Mesenchymal stem cell (in vitro differentiated cells and primary cell): Measurements from ENCODE around the gene TMED7. TPM values are rescaled to one million over a fixed set of nuclear protein-coding genes. Genes with fewer than 3 reads are reported as not detected.
"Not testable (repeated sequence)": the region's sequence is repeated elsewhere in the genome, so short reads cannot be mapped to it uniquely, and the experiment has no call there.

Experiments used
- DNase-seq: peaks from one replicate; pipeline ENCODE4 v3.0.0-alpha.2; 2013
- H2AFZ ChIP-seq: one replicate; pipeline ENCODE4 v1.6.1; 2013; ENCODE audit warnings: low read depth, mild to moderate bottlenecking, control low read depth, inconsistent platforms, low read length, moderate library complexity
- H2AK5ac ChIP-seq: 2 replicates; pipeline ENCODE4 v1.6.1; 2013; ENCODE audit warnings: low read length, moderate library complexity, mild to moderate bottlenecking, inconsistent platforms; ENCODE audit not compliant: severe bottlenecking
- H2BK120ac ChIP-seq: one replicate; pipeline ENCODE4 v1.6.1; 2013; ENCODE audit warnings: low read depth, mild to moderate bottlenecking, inconsistent platforms, low read length, moderate library complexity
- H2BK12ac ChIP-seq, 2 experiments: one replicate each; pipeline ENCODE4 v1.6.1; 2013; ENCODE audit warnings: inconsistent platforms in 2 of 2, low read length in 2 of 2, mild to moderate bottlenecking in 2 of 2, moderate library complexity in 2 of 2, control low read depth in 1 of 2
- H2BK15ac ChIP-seq: one replicate; pipeline ENCODE4 v1.6.1; 2013; ENCODE audit warnings: mild to moderate bottlenecking, low read depth, inconsistent platforms; ENCODE audit not compliant: poor library complexity, severe bottlenecking
- H2BK5ac ChIP-seq: 2 replicates; pipeline ENCODE4 v1.6.1; 2013; ENCODE audit warnings: low read depth, mild to moderate bottlenecking, low read length, control low read depth, inconsistent platforms; ENCODE audit not compliant: poor library complexity, severe bottlenecking
- H3K14ac ChIP-seq, 2 experiments: one replicate each; pipeline ENCODE4 v1.6.1; 2013; ENCODE audit warnings: inconsistent platforms in 2 of 2, low read length in 2 of 2, control low read depth in 1 of 2, mild to moderate bottlenecking in 1 of 2, moderate library complexity in 1 of 2
- H3K18ac ChIP-seq, 2 experiments: one replicate each; pipeline ENCODE4 v1.6.1; 2013; ENCODE audit warnings: inconsistent platforms in 2 of 2, low read length in 2 of 2, control low read depth in 1 of 2, low read depth in 1 of 2, mild to moderate bottlenecking in 1 of 2
- H3K23ac ChIP-seq, 2 experiments: one replicate each; pipeline ENCODE4 v1.6.1; 2013; ENCODE audit warnings: inconsistent platforms in 2 of 2, low read length in 2 of 2, mild to moderate bottlenecking in 2 of 2, moderate library complexity in 2 of 2, control low read depth in 1 of 2
- H3K27ac ChIP-seq: 2 replicates; pipeline ENCODE4 v1.5.1; 2013; ENCODE audit warnings: mild to moderate bottlenecking, moderate library complexity, low read length, control low read depth, inconsistent platforms; ENCODE audit not compliant: poor library complexity, severe bottlenecking
- H3K27me3 ChIP-seq, 2 experiments: 2 replicates each; pipeline versions ENCODE4 v1.6.1 to v1.7.0; 2013; ENCODE audit warnings: low read length in 2 of 2, mild to moderate bottlenecking in 2 of 2, moderate library complexity in 2 of 2, control low read depth in 1 of 2, inconsistent platforms in 1 of 2; ENCODE audit not compliant: control insufficient read depth in 1 of 2, insufficient read depth in 1 of 2
- H3K36me3 ChIP-seq, 2 experiments: 2 replicates each; pipeline versions ENCODE4 v1.6.1 to v1.7.0; 2013; ENCODE audit warnings: low read length in 2 of 2, control low read depth in 1 of 2, inconsistent platforms in 1 of 2, low read depth in 1 of 2, mild to moderate bottlenecking in 1 of 2; ENCODE audit not compliant: insufficient read depth in 2 of 2, control insufficient read depth in 1 of 2
- H3K4ac ChIP-seq, 2 experiments: one replicate each; pipeline ENCODE4 v1.6.1; 2013; ENCODE audit warnings: inconsistent platforms in 2 of 2, low read length in 2 of 2, mild to moderate bottlenecking in 2 of 2, moderate library complexity in 2 of 2, control low read depth in 1 of 2, low read depth in 1 of 2
- H3K4me1 ChIP-seq: 2 replicates; pipeline ENCODE4 v1.6.1; 2013; ENCODE audit warnings: low read depth, low read length, control low read depth; ENCODE audit not compliant: control insufficient read depth, insufficient read depth
- H3K4me2 ChIP-seq: 2 replicates; pipeline ENCODE4 v1.6.1; 2013; ENCODE audit warnings: low read length, mild to moderate bottlenecking, inconsistent platforms; ENCODE audit not compliant: poor library complexity, severe bottlenecking
- H3K4me3 ChIP-seq, 2 experiments: 2 replicates each; pipeline versions ENCODE4 v1.5.1 to v1.7.0; 2013; ENCODE audit warnings: low read length in 2 of 2, mild to moderate bottlenecking in 2 of 2, control low read depth in 1 of 2, low read depth in 1 of 2; ENCODE audit not compliant: insufficient read depth in 1 of 2
- H3K79me1 ChIP-seq: replicated peaks from 2 replicates; pipeline ENCODE4 v1.6.1; 2013; ENCODE audit warnings: mild to moderate bottlenecking, control low read depth, low read length, inconsistent platforms; ENCODE audit not compliant: poor library complexity, severe bottlenecking
- H3K9ac ChIP-seq: 2 replicates; pipeline ENCODE4 v1.7.0; 2013; ENCODE audit warnings: mild to moderate bottlenecking, low read length, moderate library complexity
- H3K9me3 ChIP-seq: 2 replicates; pipeline ENCODE4 v1.7.0; 2013; ENCODE audit warnings: mild to moderate bottlenecking, low read length; ENCODE audit not compliant: control insufficient read depth
- H4K8ac ChIP-seq: one replicate; pipeline ENCODE4 v1.6.1; 2013; ENCODE audit warnings: inconsistent platforms, mild to moderate bottlenecking, low read length, moderate library complexity
- H4K91ac ChIP-seq: one replicate; pipeline ENCODE4 v1.6.1; 2013; ENCODE audit warnings: mild to moderate bottlenecking, low read length, inconsistent platforms
- WGBS: methylation state at CpG from one replicate; pipeline ENCODE4 v1.1.7; 2013; ENCODE audit warnings: mixed read lengths; 5-methylcytosine and 5-hydroxymethylcytosine counted together
- polyA plus RNA-seq, 2 experiments: library from polyadenylated mRNA; stranded (reverse); fragments of 200-250 nt; gene quantifications; one replicate each; pipeline ENCODE4 v1.2.3, GENCODE V29; 2013

TMED7 gene
- 85.3 TPM for polyA plus RNA-seq (2013, experiment 1 of 2)
- 92.9 TPM for polyA plus RNA-seq (2013, experiment 2 of 2)

- Histone ChIP-seq H3K4me3 (peak within 1 kb of the TSS; percentile 92 to 98), H3K9ac (peak within 1 kb of the TSS; percentile 96), H2AFZ (peak within 1 kb of the TSS; percentile 94), H3K36me3 (peaks cover 0 to 9% of the 10 kb centered on the region in 2 experiments), H2BK120ac (peak within 1 kb of the TSS; percentile 89), H3K9me3 (no peaks in the 10 kb centered on the region), H3K4me1 (peaks cover 4% of the 10 kb centered on the region), H3K23ac (peak within 1 kb of the TSS; percentile 14 to 37), H2AK5ac (peak within 1 kb of the TSS; percentile 10), H4K91ac (peak within 1 kb of the TSS; percentile 99), H3K18ac (peak within 1 kb of the TSS; percentile 97 to 100), H3K79me1 (no peaks in the 10 kb centered on the region), H3K4me2 (peak within 1 kb of the TSS; percentile 88), H2BK15ac (peak within 1 kb of the TSS; percentile 92), H2BK12ac (peak within 1 kb of the TSS in 1 of 2 experiments; percentile 8), H3K27me3 (no peaks in the 10 kb centered on the region), H2BK5ac (peak within 1 kb of the TSS; percentile 63), H4K8ac (peak within 1 kb of the TSS; percentile 99), H3K4ac (peak within 1 kb of the TSS; percentile 62 to 89), H3K14ac (peak within 1 kb of the TSS in 1 of 2 experiments; percentile 98), H3K27ac (peak within 1 kb of the TSS; percentile 92)
- WGBS = under 1% methylated on average over 76 of the region's 77 CpGs
- peak; percentile 98 for DNase-seq
Observed at GRCh38 chr5:115625579-115626444, at the start of gene TMED7. Gene TMED7 (minus strand): TSS chr5:115626036. CDS start chr5:115625792, 244 bp downstream.

GRCh38 chr5:115674782-115675181, 48.9 kb upstream of the TMED7 start:
- not testable (repeated sequence) for H3K18ac ChIP-seq, H3K4me2 ChIP-seq, DNase-seq, H3K27ac ChIP-seq, H4K91ac ChIP-seq, H2AFZ ChIP-seq, H3K4me3 ChIP-seq, H2BK5ac ChIP-seq, H3K36me3 ChIP-seq, H3K23ac ChIP-seq, H3K4ac ChIP-seq, H2BK15ac ChIP-seq, H3K4me1 ChIP-seq, H2BK12ac ChIP-seq, H3K14ac ChIP-seq, H3K27me3 ChIP-seq, H3K9me3 ChIP-seq, H2BK120ac ChIP-seq, H4K8ac ChIP-seq, H3K79me1 ChIP-seq, H3K9ac ChIP-seq, H2AK5ac ChIP-seq
- WGBS = 89% methylated on average over 9 of the region's 11 CpGs

- Histone ChIP-seq H2AK5ac (no peak overlapping the region), H3K4me2 (no peak overlapping the region), H3K18ac (no peak overlapping the region), H3K4me3 (no peak overlapping the region), H3K23ac (no peak overlapping the region), H2BK15ac (no peak overlapping the region), H2AFZ (no peak overlapping the region), H3K27ac (no peak overlapping the region), H4K91ac (no peak overlapping the region), H3K4ac (no peak overlapping the region), H2BK12ac (no peak overlapping the region), H2BK5ac (no peak overlapping the region), H3K36me3 (no peaks in the 10 kb centered on the region), H3K79me1 (no peaks in the 10 kb centered on the region), H3K9me3 (peaks cover 13% of the 10 kb centered on the region), H3K14ac (no peak overlapping the region), H3K9ac (no peak overlapping the region), H4K8ac (no peak overlapping the region), H3K4me1 (no peaks in the 10 kb centered on the region), H3K27me3 (no peaks in the 10 kb centered on the region), H2BK120ac (no peak overlapping the region)
- DNase-seq = no peak
- WGBS = 83% methylated on average over 1 of the region's 1 CpG
Observed at GRCh38 chr5:115673596-115673995, 47.8 kb upstream of the TMED7 start.

- 87% methylated on average over 1 of the region's 1 CpG for WGBS
- Histone ChIP-seq H2AK5ac (no peak overlapping the region), H4K8ac (no peak overlapping the region), H3K36me3 (no peaks in the 10 kb centered on the region), H3K79me1 (no peaks in the 10 kb centered on the region), H3K23ac (no peak overlapping the region), H3K9ac (no peak overlapping the region), H2BK12ac (no peak overlapping the region), H3K18ac (no peak overlapping the region), H3K27ac (no peak overlapping the region), H3K9me3 (peaks cover 20% of the 10 kb centered on the region), H2BK15ac (no peak overlapping the region), H3K4me2 (no peak overlapping the region), H3K27me3 (no peaks in the 10 kb centered on the region), H4K91ac (no peak overlapping the region), H3K4ac (no peak overlapping the region), H3K4me1 (no peaks in the 10 kb centered on the region), H3K4me3 (no peak overlapping the region), H2AFZ (no peak overlapping the region), H2BK120ac (no peak overlapping the region), H3K14ac (no peak overlapping the region), H2BK5ac (no peak overlapping the region)
- no peak for DNase-seq
Observed at GRCh38 chr5:115671939-115672338, 46.1 kb upstream of the TMED7 start.
